Measurements from ENCODE around the gene NAA25. TPM values are rescaled to one million over a fixed set of nuclear protein-coding genes. Genes with fewer than 3 reads are reported as not detected.
A peak's percentile ranks its signal among the peaks of the same experiment; 100 is the strongest.

NAA25 gene
- total RNA-seq: 1.9 TPM

DNA sequence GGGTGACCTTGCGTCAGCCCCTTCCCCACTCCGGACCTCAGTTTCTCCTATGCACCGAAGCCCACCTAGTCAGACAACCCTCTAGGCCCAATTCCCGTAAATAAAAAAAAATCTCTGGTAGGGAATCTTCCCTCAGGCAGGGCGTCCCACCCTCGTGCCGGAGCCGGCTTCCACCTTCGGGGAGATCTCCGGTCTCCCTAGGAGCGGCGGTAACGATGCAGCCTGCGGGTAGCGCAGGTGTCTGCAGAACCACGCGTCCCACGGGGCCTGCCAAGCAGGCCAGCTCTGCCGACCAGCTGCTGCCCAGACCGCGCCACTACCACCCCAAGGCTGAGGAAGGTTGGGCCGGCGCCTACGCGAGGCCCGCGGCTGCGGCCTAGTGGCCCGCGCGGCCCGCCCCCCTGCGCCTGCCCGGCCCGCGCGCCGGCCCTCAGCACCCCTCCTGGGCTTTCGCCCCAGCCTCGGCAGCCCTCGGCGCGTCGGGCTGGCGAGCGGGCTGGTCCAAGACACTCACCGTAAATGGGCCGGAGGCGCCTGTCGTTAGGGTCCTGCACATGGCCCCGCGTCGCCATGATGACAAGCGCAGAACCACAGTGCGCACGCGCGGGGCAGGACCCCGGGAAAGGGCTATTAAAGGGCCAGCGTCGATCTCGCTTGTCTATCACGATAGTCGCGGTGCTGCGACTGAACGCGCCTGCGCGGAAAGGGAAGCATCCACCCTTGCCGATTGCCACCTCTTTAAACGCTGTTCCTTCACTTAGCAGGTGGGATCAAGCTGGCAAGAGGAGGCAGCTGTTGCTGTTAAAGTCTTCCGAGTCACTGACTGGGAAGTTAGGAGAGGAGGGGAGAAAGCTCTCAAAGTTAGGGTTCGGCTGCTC lies at the start of gene NAA25:
Gene NAA25 (minus strand): TSS at position 582 of the 878 bp plus-strand sequence. CDS start 10 bp downstream, at position 572.
- Histone ChIP-seq H3K27ac (peak within 1 kb of the TSS; percentile 97 to 98), H3K27me3 (no peaks in the 10 kb centered on the region), H3K9me3 (no peaks in the 10 kb centered on the region), H3K36me3 (no peaks in the 10 kb centered on the region), H3K4me3 (peak within 1 kb of the TSS; percentile 83 to 91), H3K4me1 (peaks cover 0 to 16% of the 10 kb centered on the region in 2 donors)
- intact Hi-C loops (cut with DNase I): loop anchor here (1.0 to 5.0 kb wide), 3 partner anchors 17 to 274 kb away; partner anchors contain the start of genes ERP29, HECTD4, TMEM116 and TRAFD1
- no peak for TF ChIP-seq CTCF (IDR thresholded peaks at IDR 0.05)
- DNase-seq (ENCODE audit: low spot score in 2 of 2): peak; percentile 59 to 94

DNA sequence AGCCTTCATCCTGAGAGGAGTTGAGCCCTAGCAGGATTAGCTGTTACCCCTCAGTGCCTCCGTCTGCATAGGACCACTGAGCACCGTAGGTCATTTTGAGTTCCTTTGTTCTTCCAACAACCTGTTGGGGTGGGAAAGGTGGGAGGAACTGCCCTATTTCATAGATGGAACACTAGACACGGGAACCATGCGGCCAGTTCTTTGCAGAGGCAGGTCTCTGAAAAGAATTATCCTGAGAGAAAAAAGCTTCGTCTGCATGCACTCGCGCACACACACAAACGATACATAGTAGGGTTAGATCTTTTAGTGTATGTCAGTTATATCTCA lies 45.3 kb upstream of the NAA25 start:
- Histone ChIP-seq H3K9me3 (peaks cover 5 to 17% of the 10 kb centered on the region in 2 donors), H3K27ac (no peak overlapping the region), H3K36me3 (peaks cover 59 to 80% of the 10 kb centered on the region in 2 donors), H3K4me3 (no peak overlapping the region), H3K27me3 (no peaks in the 10 kb centered on the region), H3K4me1 (no peaks in the 10 kb centered on the region)
- no peak for DNase-seq (ENCODE audit: low spot score in 2 of 2)
- intact Hi-C loops (cut with DNase I): no loop called here
- no peak for TF ChIP-seq CTCF (IDR thresholded peaks at IDR 0.05)

GRCh38 chr12:112153181-112153892 lies 44.8 kb upstream of the NAA25 start:
- Histone ChIP-seq H3K4me1 (no peaks in the 10 kb centered on the region), H3K27ac (no peak overlapping the region), H3K36me3 (peaks cover 59 to 80% of the 10 kb centered on the region in 2 donors), H3K9me3 (peaks cover 3 to 11% of the 10 kb centered on the region in 2 donors), H3K27me3 (no peaks in the 10 kb centered on the region), H3K4me3 (no peak overlapping the region)
- no peak for TF ChIP-seq CTCF (IDR thresholded peaks at IDR 0.05)
- DNase-seq (ENCODE audit: low spot score in 2 of 2): peak in 1 of 2 donors; percentile 8
- intact Hi-C loops (cut with DNase I): no loop called here

DNA sequence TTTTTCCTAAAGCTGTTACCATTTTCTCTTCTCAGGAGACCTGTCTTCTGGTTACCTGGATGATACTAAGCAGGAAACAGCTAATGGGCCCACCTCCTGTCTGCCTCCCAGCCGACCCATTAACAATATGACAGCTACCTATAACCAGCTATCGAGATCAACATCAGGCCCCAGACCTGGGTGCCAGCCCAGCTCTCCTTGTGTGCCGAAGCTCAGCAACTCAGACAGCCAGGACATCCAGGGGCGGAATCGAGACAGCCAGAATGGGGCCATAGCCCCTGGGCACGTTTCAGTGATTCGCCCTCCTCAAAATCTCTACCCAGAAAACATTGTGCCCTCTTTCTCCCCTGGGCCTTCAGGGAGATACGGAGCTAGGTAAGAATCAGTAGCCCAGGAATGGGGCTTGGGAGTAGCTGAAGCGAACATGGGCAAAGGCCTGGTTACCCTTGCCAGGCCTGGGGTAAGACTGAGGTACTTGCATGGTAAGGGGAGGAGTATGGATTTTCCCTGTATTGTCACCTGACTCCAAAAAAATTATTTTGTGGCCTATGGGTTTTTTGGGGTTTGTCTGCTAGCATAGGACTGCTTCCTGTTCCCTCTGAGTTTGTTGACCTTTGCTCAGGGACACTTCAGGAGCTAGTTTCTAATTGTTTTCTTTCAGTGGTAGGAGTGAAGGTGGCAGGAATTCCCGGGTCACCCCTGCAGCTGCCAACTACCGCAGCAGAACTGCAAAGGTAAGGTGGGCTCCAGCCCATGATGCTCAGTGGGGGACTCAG lies 43.4 kb upstream of the NAA25 start:
- no peak for TF ChIP-seq CTCF (IDR thresholded peaks at IDR 0.05)
- no peak overlapping the region for H3K4me3 ChIP-seq
- no peaks in the 10 kb centered on the region for H3K4me1 ChIP-seq
- H3K36me3 ChIP-seq: peaks cover 68 to 81% of the 10 kb centered on the region in 2 donors
- intact Hi-C loops (cut with DNase I): no loop called here
- H3K27me3 ChIP-seq: no peaks in the 10 kb centered on the region
- peaks cover 0 to 4% of the 10 kb centered on the region in 2 donors for H3K9me3 ChIP-seq
- no peak overlapping the region for H3K27ac ChIP-seq
- no peak for DNase-seq (ENCODE audit: low spot score in 2 of 2)

DNA sequence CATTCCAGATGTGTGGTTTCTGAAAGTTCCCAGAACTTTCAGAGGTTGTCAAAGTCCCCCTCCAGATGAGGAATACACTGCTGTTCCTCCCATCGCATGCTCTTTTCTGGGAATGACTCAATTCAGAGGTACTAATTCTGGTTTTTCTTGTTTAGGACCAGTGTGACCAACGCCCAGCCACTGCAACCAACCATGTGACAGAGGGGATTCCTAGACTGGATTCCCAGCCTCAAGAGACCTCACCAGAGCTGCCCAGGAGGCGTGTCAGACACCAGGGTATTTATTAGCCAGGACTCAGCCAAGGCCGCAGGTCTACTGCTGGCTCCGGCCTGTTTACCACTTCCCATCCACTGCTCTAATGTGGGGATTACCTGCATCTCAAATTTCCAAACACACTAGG lies 41.0 kb upstream of the NAA25 start:
- TF ChIP-seq CTCF (IDR thresholded peaks at IDR 0.05): no peak
- intact Hi-C loops (cut with DNase I): no loop called here
- Histone ChIP-seq H3K27ac (no peak overlapping the region), H3K36me3 (peaks cover 83 to 91% of the 10 kb centered on the region in 2 donors), H3K4me1 (no peaks in the 10 kb centered on the region), H3K9me3 (no peaks in the 10 kb centered on the region), H3K27me3 (no peaks in the 10 kb centered on the region), H3K4me3 (no peak overlapping the region)
- no peak for DNase-seq (ENCODE audit: low spot score in 2 of 2)
